Upper lobe of right lung (tissue), 1 donor: Measurements from ENCODE around the gene PDXK. TPM values are rescaled to one million over a fixed set of nuclear protein-coding genes. Genes with fewer than 3 reads are reported as not detected.

ENCODE experiments used
- ATAC-seq: fragments of 200-7000 bp; cut with Tn5 transposase; one replicate; pipeline ENCODE4 v1.9.1; 2020; ENCODE audit warnings: mild to moderate bottlenecking, moderate library complexity
- DNase-seq: peaks from one replicate; pipeline ENCODE4 v3.0.0-alpha.2; 2020
- H3K27ac ChIP-seq: fragments of 200-600 bp; one replicate; pipeline ENCODE4 v1.8.0; 2022
- H3K27me3 ChIP-seq: fragments of 200-600 bp; one replicate; pipeline ENCODE4 v1.8.0; 2022; ENCODE audit warnings: mild to moderate bottlenecking
- H3K36me3 ChIP-seq: fragments of 200-600 bp; one replicate; pipeline ENCODE4 v1.8.0; 2022
- H3K4me1 ChIP-seq: fragments of 200-600 bp; one replicate; pipeline ENCODE4 v1.8.0; 2022
- H3K4me3 ChIP-seq: fragments of 200-600 bp; one replicate; pipeline ENCODE4 v1.8.0; 2022; ENCODE audit warnings: mild to moderate bottlenecking
- H3K9me3 ChIP-seq: fragments of 200-600 bp; one replicate; pipeline ENCODE4 v1.8.0; 2022
- intact Hi-C: fragments of 100-400 bp; cut with DNase I; formaldehyde crosslinking; loops from one replicate; pipeline ENCODE4 v1.11.0; 2022
- total RNA-seq: library from RNA; stranded (reverse); fragmentation: NEBNext Ultra II Directional; extraction: Animal tissue kit (Norgen Biotek cat#: 25700); gene quantifications from one replicate; pipeline ENCODE4 v1.2.1, GENCODE V29; 2021
- TF ChIP-seq, protein P1 (sequence below): fragments of 200-600 bp; IDR thresholded peaks from one replicate; pipeline ENCODE4 v1.8.0; 2022; ENCODE audit warnings: antibody characterized with exemption
- donor health status: DM: no; HTN: yes; CAD: no; lungs with severe emphysema.

PDXK gene
- total RNA-seq, 1 donor from 2014 or later, result 280 TPM

DNA sequence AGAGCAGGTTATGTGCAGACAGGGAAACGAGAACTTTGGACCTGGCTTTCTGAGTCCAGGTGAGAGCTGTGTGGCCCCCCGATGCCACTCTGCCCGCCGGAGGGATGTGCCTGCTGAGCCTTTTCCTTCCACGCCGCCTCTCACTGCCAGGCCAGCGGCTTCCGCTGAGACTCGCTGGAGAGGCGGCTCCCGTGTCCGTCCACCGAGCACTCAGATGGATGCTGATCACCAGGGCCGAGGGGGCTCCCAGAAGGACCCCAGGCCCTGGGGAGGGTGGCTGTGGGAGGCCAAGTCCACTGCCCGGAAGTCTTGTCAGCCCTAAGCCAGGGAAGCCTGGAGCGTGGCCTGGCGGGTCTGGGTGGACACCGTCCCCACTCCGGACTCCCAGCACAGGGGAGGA, 40.7 kb downstream of the PDXK start:
- TF ChIP-seq, protein P1, sequence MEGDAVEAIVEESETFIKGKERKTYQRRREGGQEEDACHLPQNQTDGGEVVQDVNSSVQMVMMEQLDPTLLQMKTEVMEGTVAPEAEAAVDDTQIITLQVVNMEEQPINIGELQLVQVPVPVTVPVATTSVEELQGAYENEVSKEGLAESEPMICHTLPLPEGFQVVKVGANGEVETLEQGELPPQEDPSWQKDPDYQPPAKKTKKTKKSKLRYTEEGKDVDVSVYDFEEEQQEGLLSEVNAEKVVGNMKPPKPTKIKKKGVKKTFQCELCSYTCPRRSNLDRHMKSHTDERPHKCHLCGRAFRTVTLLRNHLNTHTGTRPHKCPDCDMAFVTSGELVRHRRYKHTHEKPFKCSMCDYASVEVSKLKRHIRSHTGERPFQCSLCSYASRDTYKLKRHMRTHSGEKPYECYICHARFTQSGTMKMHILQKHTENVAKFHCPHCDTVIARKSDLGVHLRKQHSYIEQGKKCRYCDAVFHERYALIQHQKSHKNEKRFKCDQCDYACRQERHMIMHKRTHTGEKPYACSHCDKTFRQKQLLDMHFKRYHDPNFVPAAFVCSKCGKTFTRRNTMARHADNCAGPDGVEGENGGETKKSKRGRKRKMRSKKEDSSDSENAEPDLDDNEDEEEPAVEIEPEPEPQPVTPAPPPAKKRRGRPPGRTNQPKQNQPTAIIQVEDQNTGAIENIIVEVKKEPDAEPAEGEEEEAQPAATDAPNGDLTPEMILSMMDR, result no peak
- no peak overlapping the region for H3K4me3 ChIP-seq
- H3K36me3 ChIP-seq, result peaks cover 58% of the 10 kb centered on the region
- no peaks in the 10 kb centered on the region for H3K9me3 ChIP-seq
- DNase-seq (no peak), ATAC-seq (no peak)
- no peaks in the 10 kb centered on the region for H3K27me3 ChIP-seq
- peaks cover 15% of the 10 kb centered on the region for H3K4me1 ChIP-seq
- intact Hi-C loops, result no loop called here
- no peak overlapping the region for H3K27ac ChIP-seq

DNA sequence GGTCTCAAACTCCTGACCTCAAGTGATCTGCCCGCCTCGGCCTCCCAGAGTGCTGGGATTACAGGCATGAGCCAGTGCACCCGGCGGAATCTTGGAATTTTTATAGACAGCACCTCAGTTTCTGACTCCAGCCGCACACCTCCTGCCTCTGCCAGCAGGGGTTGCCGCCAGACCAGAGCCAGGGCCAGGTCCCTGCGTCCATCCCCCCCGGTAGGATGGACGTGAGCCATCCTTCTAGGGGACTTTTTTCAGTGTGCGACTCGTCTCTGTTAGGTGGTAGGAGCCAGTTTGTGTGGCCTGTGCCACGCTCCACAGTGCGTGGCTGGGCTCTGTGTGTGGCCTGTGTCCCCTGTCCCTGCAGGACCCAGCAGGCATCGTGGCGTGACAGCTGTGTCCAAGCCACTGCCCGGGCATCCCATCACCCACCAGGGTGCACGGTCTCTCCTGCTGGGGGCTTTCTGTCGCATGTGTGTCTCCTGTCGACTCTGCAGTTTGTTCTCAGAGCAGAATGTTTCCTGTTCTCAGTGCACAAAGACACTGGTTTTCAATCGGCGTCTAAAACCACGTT, 41.5 kb downstream of the PDXK start:
- TF ChIP-seq, protein P1, result no peak
- no peak for DNase-seq
- no peaks in the 10 kb centered on the region for H3K9me3 ChIP-seq
- intact Hi-C loops, result no loop called here
- no peak overlapping the region for H3K4me3 ChIP-seq
- H3K4me1 ChIP-seq, result peaks cover 15% of the 10 kb centered on the region
- ATAC-seq, result no peak
- no peaks in the 10 kb centered on the region for H3K27me3 ChIP-seq
- peaks cover 50% of the 10 kb centered on the region for H3K36me3 ChIP-seq
- H3K27ac ChIP-seq, result no peak overlapping the region

DNA sequence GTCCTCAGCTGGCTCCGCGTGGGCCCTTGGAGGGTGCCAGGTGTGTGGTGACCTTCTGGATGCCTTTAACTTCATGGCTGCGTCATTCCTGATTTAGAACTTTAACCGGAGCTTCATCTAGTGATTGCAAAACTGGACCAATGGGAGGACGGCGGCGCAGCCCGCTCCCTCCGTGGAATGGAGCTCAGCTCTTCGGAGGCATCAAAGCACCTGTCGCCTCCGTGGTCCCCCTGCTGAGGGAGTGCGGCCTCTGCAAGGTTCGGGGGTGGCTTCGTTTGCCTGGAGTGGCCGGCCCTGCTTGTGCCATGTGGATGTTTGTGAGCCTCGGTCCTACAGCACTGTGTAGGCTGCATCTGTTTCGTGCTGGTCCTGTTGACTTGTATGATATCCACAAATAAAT, 43.0 kb downstream of the PDXK start:
- TF ChIP-seq, protein P1, result no peak

DNA sequence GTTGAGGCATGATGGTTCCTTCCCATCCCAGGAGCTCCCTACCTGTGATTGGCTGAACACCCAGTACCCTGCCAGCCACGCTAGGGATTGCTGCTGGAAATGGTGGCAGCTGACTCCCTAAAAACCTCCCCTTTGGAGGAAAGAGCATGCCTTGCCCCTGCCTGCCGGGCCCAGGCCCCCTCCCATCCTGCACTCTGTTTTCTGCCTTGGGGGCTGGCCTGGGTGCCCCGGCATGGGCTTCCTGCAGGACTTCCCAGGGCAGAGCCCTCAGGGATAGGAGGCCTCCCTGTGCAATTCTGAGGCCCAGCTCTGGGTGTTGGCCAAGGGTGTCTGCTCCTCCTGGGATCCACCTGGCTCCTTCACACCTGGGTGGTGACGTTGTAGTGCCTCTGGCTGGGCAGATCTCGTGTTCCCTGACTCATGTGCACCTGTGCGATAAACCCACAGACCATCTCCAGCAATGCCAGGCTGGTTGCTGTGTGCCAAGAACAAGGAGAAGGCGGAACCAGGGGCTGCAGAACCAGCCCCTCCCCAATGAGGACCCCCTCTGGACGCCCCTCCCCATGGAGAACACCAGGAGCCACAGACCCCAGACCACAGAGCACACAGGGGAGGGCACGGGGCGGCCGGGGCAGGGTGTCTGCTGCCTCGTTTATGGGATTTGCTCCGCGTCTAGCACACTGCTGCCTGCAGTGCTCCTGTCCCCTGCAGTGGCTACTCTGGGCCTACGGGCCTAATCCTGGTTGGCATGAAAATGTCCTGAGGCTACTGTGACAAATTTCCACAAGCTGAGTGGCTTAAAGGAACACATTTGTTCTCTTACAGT, 43.6 kb downstream of the PDXK start:
- H3K9me3 ChIP-seq, result no peaks in the 10 kb centered on the region
- peaks cover 31% of the 10 kb centered on the region for H3K36me3 ChIP-seq
- H3K27me3 ChIP-seq, result no peaks in the 10 kb centered on the region
- DNase-seq (no peak), ATAC-seq (no peak)
- no peak overlapping the region for H3K27ac ChIP-seq
- intact Hi-C loops, result no loop called here
- TF ChIP-seq, protein P1, result no peak
- peaks cover 8% of the 10 kb centered on the region for H3K4me1 ChIP-seq
- H3K4me3 ChIP-seq, result no peak overlapping the region

More for the DNA sequence above, 43.0 kb downstream of the PDXK start:
- intact Hi-C loops, result no loop called here
- no peak for ATAC-seq
- H3K4me1 ChIP-seq, result peaks cover 13% of the 10 kb centered on the region
- peaks cover 36% of the 10 kb centered on the region for H3K36me3 ChIP-seq
- H3K4me3 ChIP-seq, result no peak overlapping the region
- H3K27ac ChIP-seq, result no peak overlapping the region
- no peaks in the 10 kb centered on the region for H3K27me3 ChIP-seq
- no peak for DNase-seq
- no peaks in the 10 kb centered on the region for H3K9me3 ChIP-seq

DNA sequence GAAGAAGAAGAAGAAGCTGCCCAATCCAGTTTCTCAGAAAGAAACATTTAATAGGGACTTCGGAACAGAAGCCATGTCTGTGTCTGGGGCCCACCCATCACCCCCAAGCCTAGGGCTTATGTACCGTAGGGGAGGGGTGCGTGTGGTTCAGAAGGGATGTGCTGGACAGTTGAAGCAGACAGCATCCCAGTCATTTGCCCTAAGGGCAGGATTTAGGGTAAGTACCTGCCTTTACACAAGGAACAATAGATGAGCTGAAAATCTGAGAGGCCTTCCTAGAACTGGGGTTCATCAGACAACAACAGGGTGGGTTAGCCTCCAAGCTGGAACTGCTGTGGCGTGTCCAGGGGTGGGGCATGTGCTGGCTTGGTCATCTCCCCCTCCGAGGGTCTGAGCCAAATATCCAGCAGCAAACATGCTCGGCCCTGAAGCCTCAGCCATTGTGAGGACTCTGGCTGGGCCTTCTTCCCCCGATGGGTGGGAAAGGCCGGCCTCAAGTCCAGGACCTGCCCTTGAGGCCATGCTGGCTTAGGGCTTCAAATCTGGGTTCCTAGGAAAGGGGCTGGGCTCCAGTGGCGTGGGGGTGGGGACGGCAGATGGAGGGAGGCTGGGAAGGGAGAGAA, 45.1 kb downstream of the PDXK start:
- H3K9me3 ChIP-seq, result no peaks in the 10 kb centered on the region
- peaks cover 11% of the 10 kb centered on the region for H3K4me1 ChIP-seq
- DNase-seq, result no peak
- intact Hi-C loops, result no loop called here
- TF ChIP-seq, protein P1, result no peak
- H3K4me3 ChIP-seq, result no peak overlapping the region
- no peak for ATAC-seq
- H3K27me3 ChIP-seq, result no peaks in the 10 kb centered on the region
- peaks cover 16% of the 10 kb centered on the region for H3K36me3 ChIP-seq
- no peak overlapping the region for H3K27ac ChIP-seq
